HG03066 (cell line): ENCODE data around the gene GPR63.

Source experiments
- ATAC-seq: cut with Tn5 transposase; IDR thresholded peaks from one replicate; pipeline ENCODE4 v1.9.1; 2021; ENCODE audit warnings: low read depth; ENCODE audit not compliant: unreplicated experiment

Gene GPR63

GRCh38 chr6:96823743-96824142 lies 13.5 kb downstream of the GPR63 start:
- no peak for ATAC-seq

- ATAC-seq, result no peak
These were observed 16.2 kb downstream of the GPR63 start for GRCh38 chr6:96821034-96821433.

GRCh38 chr6:96816301-96816817 lies 20.9 kb downstream of the GPR63 start:
- no peak for ATAC-seq

GRCh38 chr6:96814625-96815024 lies 22.7 kb downstream of the GPR63 start:
- no peak for ATAC-seq

GRCh38 chr6:96812077-96812703 lies 25.1 kb downstream of the GPR63 start:
- no peak for ATAC-seq

- no peak for ATAC-seq
These were observed 25.6 kb downstream of the GPR63 start for GRCh38 chr6:96811670-96812069.

- no peak for ATAC-seq
These were observed 26.1 kb downstream of the GPR63 start for GRCh38 chr6:96811136-96811535.

- no peak for ATAC-seq
These were observed 28.2 kb downstream of the GPR63 start for GRCh38 chr6:96809119-96809518.

GRCh38 chr6:96803106-96803481 lies 34.2 kb downstream of the GPR63 start:
- no peak for ATAC-seq

GRCh38 chr6:96795481-96795880 lies 41.8 kb downstream of the GPR63 start:
- ATAC-seq, result peak; percentile 97

- peak; percentile 15 for ATAC-seq
These were observed 42.3 kb downstream of the GPR63 start for GRCh38 chr6:96794980-96795379.

- no peak for ATAC-seq
These were observed 44.6 kb downstream of the GPR63 start for GRCh38 chr6:96792561-96793190.

GRCh38 chr6:96789871-96790270 lies 47.4 kb downstream of the GPR63 start:
- no peak for ATAC-seq

GRCh38 chr6:96787846-96788580 lies 49.3 kb downstream of the GPR63 start:
- no peak for ATAC-seq

GRCh38 chr6:96786336-96786735 lies 50.9 kb downstream of the GPR63 start:
- no peak for ATAC-seq

GRCh38 chr6:96784650-96785049 lies 52.6 kb downstream of the GPR63 start:
- no peak for ATAC-seq

- no peak for ATAC-seq
These were observed 54.0 kb downstream of the GPR63 start for GRCh38 chr6:96783307-96783706.

- ATAC-seq, result no peak
These were observed 55.7 kb downstream of the GPR63 start for GRCh38 chr6:96781557-96781956.

GRCh38 chr6:96777113-96777512 lies 60.2 kb downstream of the GPR63 start:
- no peak for ATAC-seq

GRCh38 chr6:96775727-96776400 lies 61.4 kb downstream of the GPR63 start:
- ATAC-seq, result no peak

GRCh38 chr6:96766769-96767168 lies 70.5 kb downstream of the GPR63 start:
- no peak for ATAC-seq
